Hindlimb muscle (tissue), 1 donor: ENCODE data around the gene ASB15. TPM values are rescaled to one million over a fixed set of nuclear protein-coding genes. Genes with fewer than 3 reads are reported as not detected.

ENCODE experiments used
- DNase-seq: peaks from one replicate; pipeline ENCODE4 v3.0.0-alpha.2; 2013
- polyA plus RNA-seq: library from polyadenylated mRNA; unstranded; fragments of 120-200 nt; gene quantifications from one replicate; pipeline ENCODE4 v1.2.1, GENCODE V29; 2013; ENCODE audit not compliant: insufficient read length

ASB15 gene
- polyA plus RNA-seq, 1 donor = 7.3 TPM

GRCh38 chr7:123666492-123666891, 64.9 kb downstream of the ASB15 start:
- DNase-seq = no peak

- DNase-seq = no peak
These were observed 67.9 kb downstream of the ASB15 start for GRCh38 chr7:123669485-123669884.

GRCh38 chr7:123673137-123673732, 71.6 kb downstream of the ASB15 start:
- no peak for DNase-seq

GRCh38 chr7:123673752-123674398, 72.3 kb downstream of the ASB15 start:
- no peak for DNase-seq

GRCh38 chr7:123674399-123675180, 73.0 kb downstream of the ASB15 start:
- no peak for DNase-seq

GRCh38 chr7:123675181-123675473, 73.5 kb downstream of the ASB15 start:
- DNase-seq = no peak

GRCh38 chr7:123677061-123677715, 75.6 kb downstream of the ASB15 start:
- DNase-seq = no peak

- no peak for DNase-seq
These were observed 78.0 kb downstream of the ASB15 start for GRCh38 chr7:123679614-123680013.

- DNase-seq = no peak
These were observed 79.0 kb downstream of the ASB15 start for GRCh38 chr7:123680580-123680979.

- DNase-seq = no peak
These were observed 79.9 kb downstream of the ASB15 start for GRCh38 chr7:123681561-123681960.

- DNase-seq = peak; percentile 34
These were observed 81.1 kb downstream of the ASB15 start for GRCh38 chr7:123682690-123683089.

GRCh38 chr7:123687161-123687560, 85.5 kb downstream of the ASB15 start:
- DNase-seq = no peak

- no peak for DNase-seq
These were observed 86.1 kb downstream of the ASB15 start for GRCh38 chr7:123687727-123688126.

Other genes starting within 250 kb of the ASB15 start
- gene IQUB, start 67.2 kb upstream of the ASB15 start, polyA plus RNA-seq = 0.37 TPM
- gene NDUFA5, start 44.0 kb upstream of the ASB15 start, polyA plus RNA-seq = 109 TPM
- gene LMOD2, start 54.0 kb downstream of the ASB15 start, polyA plus RNA-seq = 138 TPM
- 31.0 TPM for gene WASL, start 147.2 kb downstream of the ASB15 start, polyA plus RNA-seq
- not detected for gene HYAL4, start 243.3 kb downstream of the ASB15 start, polyA plus RNA-seq